Breast epithelium (tissue), 3 donors: ENCODE measurements around the gene FNTB.

Experiments used
- POLR2A ChIP-seq: fragments of 450-650 bp; IDR thresholded peaks from one replicate; pipeline ENCODE4 v1.6.1; 2016; ENCODE audit warnings: antibody characterized with exemption, mild to moderate bottlenecking, moderate library complexity
- TF ChIP-seq, protein P1 (sequence below), 3 donors: fragments of 450-650 bp; IDR thresholded peaks; one replicate each; pipeline ENCODE4 v1.5.1; 2016 to 2017; ENCODE audit warnings: antibody characterized with exemption in 3 of 3, mild to moderate bottlenecking in 3 of 3, moderate library complexity in 3 of 3

DNA sequence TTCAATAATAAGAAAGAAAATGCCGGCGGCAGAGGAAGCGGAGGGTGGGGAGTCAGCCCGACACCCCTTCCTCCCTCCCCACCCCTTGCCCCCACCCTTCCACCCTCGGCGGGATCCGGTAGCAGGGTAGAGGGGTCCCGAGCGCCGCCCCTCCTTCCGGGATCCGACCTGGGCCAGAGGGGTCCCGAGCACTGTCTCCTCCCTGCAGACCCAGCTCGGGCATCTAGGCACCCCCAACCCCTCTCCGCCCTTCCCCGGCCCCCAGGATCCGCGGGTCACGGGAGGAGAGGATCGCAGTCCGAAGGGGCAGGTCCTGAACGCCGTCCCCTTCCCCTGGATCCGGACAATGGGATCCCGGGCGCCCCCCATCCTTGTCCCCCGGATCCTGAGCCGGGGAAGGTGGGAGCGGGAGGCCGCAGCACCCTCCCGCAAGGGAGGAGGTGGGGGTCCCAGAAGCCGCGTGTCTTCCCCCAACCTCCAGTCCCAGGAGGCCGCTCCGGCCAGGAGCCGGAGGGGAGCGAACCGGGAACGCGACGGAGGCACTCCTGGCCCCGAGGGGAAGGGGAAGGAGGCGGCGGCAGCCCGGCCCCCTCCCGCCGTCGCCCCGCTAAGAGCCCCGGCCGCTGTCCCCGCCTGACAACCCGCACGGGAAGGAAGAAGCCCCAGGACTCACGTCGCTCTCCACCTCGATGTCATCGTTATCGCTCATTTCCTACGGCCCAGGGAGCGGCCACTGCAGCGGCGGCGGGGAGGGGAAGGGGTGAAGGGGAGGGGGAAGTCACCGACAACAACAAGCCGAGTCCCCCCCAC is 115.1 kb downstream of the FNTB start:
- TF ChIP-seq, protein P1, sequence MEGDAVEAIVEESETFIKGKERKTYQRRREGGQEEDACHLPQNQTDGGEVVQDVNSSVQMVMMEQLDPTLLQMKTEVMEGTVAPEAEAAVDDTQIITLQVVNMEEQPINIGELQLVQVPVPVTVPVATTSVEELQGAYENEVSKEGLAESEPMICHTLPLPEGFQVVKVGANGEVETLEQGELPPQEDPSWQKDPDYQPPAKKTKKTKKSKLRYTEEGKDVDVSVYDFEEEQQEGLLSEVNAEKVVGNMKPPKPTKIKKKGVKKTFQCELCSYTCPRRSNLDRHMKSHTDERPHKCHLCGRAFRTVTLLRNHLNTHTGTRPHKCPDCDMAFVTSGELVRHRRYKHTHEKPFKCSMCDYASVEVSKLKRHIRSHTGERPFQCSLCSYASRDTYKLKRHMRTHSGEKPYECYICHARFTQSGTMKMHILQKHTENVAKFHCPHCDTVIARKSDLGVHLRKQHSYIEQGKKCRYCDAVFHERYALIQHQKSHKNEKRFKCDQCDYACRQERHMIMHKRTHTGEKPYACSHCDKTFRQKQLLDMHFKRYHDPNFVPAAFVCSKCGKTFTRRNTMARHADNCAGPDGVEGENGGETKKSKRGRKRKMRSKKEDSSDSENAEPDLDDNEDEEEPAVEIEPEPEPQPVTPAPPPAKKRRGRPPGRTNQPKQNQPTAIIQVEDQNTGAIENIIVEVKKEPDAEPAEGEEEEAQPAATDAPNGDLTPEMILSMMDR (IDR thresholded peaks at IDR 0.05) = no peak
- TF ChIP-seq POLR2A = no peak
